Stimulated activated CD4-positive, alpha-beta T cell treated with anti-CD3 and anti-CD28 coated beads, Interleukin-12 subunit alpha, Interleukin-12 subunit beta, amount 100 ng/mL, for 48 hours (primary cell): ENCODE results near the gene CDC42BPB.

Experiments used
- DNase-seq, 3 donors: peaks; one replicate each; pipeline ENCODE4 v3.0.0-alpha.2; 2020; ENCODE audit warnings: low read depth in 2 of 3, low spot score in 1 of 3

CDC42BPB gene, protein sequence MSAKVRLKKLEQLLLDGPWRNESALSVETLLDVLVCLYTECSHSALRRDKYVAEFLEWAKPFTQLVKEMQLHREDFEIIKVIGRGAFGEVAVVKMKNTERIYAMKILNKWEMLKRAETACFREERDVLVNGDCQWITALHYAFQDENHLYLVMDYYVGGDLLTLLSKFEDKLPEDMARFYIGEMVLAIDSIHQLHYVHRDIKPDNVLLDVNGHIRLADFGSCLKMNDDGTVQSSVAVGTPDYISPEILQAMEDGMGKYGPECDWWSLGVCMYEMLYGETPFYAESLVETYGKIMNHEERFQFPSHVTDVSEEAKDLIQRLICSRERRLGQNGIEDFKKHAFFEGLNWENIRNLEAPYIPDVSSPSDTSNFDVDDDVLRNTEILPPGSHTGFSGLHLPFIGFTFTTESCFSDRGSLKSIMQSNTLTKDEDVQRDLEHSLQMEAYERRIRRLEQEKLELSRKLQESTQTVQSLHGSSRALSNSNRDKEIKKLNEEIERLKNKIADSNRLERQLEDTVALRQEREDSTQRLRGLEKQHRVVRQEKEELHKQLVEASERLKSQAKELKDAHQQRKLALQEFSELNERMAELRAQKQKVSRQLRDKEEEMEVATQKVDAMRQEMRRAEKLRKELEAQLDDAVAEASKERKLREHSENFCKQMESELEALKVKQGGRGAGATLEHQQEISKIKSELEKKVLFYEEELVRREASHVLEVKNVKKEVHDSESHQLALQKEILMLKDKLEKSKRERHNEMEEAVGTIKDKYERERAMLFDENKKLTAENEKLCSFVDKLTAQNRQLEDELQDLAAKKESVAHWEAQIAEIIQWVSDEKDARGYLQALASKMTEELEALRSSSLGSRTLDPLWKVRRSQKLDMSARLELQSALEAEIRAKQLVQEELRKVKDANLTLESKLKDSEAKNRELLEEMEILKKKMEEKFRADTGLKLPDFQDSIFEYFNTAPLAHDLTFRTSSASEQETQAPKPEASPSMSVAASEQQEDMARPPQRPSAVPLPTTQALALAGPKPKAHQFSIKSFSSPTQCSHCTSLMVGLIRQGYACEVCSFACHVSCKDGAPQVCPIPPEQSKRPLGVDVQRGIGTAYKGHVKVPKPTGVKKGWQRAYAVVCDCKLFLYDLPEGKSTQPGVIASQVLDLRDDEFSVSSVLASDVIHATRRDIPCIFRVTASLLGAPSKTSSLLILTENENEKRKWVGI (N-terminal part only)

DNA sequence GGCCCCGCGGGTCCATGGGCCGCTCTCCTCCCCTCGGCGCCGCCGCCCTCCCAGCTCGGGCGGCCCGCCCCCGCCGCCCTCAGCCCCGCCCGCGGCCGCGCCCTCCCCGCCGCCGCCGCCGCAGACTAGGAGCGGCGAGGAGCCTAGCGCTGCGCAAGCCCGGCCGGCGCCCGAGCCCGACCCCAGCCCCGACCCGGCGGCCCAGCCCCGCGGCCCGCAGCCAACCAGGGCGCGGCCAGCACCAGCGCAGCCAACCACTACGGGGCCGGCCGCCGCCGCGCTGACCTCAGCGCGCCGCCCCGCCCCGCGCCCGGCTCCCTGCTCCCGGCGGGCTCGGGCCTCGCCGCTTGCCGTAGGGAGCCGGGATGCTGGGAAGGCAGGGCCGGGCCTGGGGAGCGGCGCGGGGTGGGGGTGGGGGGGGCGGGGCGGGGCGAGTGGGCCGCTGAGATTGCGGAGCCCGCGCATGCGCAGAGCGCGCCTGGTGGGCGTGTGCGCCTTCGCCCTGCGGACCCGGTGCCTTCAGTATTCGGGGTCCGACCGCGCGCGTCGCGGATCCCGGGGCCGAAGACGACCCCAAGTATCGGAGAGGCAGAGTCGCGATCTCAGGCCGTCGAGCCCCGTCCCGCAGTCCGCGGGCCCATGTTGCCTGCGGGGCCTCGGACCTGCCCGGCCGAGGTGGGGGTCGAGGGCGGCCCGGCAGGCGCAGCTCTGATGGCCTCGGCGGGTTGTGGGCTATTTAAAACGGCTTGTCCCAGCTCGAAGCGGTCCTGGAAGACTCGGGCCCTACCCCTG lies at the start of gene CDC42BPB:
CDC42BPB (minus strand) TSS at position 178 of the 792 bp plus-strand sequence. CDS start 376 bp downstream, outside the sequence.
- DNase-seq = peak; percentile 22 to 51 (median 23)

DNA sequence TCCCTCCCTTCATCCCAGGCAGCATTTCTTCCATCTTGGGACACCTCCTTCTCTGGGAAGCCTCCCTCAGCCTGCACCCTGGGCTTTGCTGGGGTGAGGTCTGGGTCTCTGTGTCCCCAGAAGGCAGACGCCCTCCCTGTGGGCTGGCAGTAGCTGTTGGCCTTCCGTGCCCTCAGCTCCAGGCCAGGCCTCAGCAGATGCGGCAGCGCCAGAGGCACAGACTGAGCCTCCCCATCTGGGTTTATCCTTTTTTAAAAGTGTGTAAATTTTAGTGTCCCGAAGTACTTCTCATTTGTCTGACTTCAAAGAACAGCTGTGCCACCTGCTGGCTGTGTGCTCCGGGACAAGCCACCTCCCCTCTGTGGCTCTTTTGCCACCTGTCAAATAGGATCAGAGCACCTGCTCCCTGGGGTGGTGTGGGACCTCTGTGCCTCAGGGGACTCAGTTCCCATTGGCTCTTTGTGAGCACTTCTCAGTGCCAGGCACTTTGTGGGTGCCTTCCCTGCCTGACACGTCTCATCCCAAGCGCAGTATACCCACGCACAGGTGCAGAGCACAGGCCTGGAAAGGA lies 48.3 kb upstream of the CDC42BPB start:
- no peak for DNase-seq

DNA sequence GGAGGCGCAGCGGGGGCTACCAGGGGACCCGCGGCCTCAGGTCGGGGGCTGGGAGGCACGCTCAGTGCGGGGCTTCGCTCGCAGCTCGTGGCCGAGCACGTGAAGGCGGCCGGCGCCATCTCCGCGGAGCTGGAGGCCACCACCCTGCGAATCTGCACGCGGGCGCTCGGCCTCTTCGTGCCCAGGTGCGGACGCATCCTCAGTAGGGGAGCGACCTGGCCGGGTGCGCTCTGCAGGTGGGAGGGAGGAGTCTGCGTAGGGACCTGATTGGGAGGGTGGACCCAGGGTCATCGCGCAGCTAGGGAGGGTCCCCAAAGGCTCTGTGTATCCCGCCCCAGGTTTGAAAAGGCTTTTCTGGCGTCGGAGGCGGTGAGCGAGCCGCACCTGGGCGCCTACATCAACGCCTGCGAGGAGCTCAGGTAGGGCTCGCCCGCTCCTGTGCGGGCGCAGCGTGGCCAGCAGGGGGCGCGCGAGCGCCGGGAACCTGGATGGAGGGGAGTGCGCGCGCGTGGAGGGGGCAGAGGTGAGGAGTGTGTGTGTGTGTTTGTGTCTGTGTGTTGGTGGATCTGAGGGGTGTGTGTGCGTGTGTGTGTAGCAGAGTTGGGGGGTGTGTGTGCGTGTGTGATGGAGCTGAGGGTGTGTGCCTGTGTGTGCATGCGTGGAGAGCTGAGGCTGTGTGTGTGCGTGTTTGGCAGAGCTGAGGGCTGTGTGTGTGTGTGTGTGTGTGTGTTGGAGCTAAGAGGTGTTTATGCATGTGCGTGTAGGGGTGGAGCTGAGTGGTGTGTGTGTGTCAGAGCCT lies 47.5 kb upstream of the CDC42BPB start:
- peak; percentile 24 to 67 (median 65) for DNase-seq

DNA sequence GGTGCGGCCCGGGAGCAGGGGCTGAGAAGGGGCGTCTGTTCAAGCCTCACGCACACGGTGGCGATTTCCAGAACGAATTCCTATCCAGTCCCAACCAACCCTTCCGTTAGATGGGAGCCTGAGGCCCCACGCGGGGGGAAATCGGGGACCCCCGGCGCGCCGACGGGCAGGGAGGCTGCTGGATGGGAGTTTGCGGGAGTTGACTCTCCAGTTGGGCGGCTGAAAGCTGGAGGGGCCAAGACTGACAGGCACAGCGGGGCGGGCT lies 47.0 kb upstream of the CDC42BPB start:
- no peak for DNase-seq

DNA sequence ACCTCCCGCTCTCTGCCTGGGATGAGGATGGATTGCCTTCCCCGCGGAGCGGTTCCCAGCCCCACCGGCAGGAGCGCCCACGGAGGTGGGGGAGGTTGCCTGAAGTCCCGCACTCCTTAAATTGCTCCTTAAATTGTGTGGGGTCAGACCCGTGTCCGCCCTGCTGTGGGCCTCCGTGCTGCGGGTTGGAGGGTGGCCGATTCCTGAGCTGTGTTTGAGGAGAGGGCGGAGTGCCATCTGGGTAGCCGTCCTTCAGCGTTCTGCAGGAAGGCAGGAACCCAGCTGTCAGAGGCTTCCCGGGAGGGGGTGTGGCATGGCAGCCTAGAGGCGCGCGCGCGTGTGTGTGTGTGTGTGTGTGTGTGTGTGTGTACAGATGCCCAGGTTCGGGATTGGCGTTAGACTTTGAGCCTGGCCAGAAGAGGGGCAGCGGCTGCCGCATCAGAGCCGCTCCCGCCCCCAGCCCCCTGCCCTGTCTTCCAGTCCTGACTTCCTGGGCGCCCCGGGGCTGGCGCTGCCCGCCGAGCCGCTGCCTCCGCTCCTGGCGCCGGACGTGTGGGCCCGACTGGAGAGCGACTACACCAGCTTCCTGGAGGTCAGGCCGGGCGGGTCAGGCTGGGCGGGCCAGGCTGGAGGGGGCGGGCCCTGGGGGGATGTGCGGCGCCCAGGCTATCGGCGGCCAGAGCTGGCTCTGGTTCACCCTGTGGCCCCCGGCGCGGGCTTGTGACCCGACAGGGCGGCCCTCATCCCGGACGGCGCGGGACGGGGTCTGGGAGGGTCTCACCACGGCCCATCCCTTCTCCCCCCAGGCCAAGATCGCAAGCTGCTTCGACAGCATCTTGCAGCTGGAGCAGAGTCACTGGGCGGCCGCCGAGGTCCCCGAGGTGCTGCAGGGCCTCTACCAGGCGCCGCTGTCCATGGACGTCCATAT lies 46.4 kb upstream of the CDC42BPB start:
- no peak for DNase-seq

DNA sequence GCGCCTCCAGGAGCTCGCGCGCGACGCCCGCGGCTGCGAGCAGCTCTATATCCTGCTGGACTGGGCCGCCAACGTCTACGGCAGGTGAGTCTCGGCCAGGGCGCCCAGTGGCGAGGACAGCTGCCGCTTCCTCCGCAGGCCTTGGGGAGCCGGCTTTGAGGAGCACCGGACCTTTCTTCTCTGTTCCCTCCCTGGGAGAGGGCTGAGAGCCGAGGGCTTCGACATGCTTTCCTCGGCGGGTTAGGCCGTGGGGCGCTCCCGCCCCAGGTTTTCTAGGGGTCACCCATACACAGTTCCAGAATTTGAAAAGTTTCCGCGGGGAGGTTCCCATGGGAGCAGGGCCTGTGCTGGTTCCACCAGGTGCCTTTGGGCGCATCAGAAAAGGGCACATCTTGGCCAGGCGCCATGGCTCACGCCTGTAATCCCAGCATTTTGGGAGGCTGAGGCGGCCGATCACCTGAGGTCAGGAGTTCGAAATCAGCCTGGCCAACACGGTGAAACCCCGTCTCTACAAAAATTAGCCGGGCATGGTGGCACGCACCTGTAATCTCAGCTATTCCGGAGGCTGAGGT lies 45.4 kb upstream of the CDC42BPB start:
- DNase-seq = no peak

DNA sequence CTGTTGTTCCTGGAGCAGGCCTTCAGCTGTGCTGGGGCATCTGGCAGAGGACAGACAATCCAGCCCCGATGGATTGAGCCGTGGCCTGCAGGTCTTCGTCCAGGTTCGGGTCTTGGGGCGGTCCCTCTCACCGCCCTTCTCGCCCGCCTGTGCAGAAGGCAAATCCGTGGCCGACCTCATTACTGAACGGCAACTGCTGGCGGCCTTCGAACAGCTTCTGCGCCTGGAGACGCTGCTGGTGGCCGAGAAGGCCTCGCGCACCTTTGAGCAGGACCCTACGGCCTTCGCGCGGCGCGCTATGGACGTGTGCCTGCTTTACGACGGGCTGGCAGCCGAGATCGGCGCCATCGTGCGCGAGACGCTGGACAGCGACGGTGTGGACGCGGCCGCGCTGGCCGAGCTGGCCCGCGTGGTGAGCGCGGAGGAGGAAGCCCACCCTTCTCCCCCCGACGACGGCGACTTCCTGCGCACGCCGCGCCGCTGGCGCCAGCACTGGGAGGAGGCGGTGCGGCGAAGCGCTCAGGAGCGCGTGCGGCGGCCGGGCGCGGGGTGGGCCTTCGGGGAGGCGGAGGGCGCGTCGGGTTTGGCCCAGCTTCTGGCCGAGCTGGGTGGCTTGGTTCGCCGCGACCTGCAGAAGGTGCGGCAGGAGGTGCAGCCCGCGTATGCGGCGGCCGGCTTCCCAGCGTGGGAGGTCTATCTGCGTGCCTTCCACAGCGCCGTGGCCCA lies 44.8 kb upstream of the CDC42BPB start:
- DNase-seq = no peak

DNA sequence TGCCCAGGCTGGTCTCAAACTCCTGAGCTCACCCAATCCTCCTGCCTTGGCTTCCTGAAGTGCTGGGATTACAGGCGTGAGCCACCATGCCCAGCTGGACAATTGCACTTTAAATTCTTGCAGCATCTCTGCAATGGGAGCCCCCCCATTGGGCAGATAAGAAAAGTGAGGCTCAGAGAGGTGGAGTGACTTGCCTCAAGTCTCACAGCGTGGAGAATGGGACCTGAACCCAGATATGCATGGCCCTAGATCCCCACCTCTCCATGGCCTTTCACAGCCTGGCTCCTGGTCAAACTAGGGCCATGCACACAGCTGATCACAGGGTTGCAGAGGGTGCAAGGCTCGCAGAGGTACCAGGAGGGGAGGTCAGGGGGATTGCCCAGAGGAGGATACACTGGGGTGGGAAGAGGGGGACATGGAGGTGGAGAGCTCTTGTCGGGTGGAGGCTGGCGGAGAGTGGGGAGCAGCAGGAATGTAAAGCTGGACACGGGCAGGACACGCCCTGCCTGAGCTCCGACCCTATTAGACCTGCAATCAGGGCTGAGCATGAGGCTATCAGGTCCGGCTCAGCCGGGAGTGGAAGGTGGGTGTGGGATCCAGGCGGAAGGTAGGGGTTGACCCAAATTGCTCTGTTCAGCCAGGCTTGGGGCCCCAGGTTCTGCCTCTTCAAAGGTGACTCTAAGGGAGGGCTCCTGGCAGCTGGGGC lies 44.1 kb upstream of the CDC42BPB start:
- no peak for DNase-seq

DNA sequence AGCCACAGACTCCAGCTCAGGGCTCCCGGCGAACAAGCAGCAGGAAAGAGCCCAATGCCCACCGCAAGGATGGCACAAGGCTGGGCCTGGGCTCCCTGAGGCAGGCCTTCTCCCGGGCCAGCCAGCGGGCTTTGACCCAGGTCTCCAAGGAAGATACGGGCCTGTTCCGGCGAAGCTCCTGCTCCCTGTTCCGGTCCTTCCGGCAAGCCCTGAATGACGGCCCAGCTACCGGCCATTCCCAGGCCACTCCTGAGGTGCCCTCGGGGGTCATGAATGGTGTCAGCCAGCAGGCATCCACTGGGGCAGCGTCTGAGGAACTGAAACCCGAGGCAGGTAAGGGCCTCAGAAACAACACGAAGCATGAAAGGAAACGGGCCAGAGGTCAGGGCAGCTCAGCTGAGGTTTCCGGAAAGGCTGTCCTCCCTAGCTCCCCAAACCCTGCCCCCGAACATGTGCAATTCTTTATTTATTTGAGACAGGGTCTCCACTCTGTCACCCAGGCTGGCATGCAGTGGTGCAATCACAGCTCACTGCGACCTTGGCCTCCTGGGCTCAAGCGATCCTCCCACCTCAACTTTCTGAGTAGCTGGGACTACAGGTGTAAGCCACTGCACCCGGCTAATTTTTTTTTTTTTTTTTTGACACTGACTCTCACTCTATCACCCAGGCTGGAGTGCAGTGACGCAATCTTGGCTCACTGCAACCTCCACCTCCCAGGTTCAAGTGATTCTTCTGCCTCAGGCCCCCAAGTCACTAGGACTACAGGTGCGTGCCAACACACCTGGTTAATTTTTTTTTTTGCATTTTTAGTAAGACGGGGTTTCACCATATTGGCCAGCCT lies 43.2 kb upstream of the CDC42BPB start:
- no peak for DNase-seq

DNA sequence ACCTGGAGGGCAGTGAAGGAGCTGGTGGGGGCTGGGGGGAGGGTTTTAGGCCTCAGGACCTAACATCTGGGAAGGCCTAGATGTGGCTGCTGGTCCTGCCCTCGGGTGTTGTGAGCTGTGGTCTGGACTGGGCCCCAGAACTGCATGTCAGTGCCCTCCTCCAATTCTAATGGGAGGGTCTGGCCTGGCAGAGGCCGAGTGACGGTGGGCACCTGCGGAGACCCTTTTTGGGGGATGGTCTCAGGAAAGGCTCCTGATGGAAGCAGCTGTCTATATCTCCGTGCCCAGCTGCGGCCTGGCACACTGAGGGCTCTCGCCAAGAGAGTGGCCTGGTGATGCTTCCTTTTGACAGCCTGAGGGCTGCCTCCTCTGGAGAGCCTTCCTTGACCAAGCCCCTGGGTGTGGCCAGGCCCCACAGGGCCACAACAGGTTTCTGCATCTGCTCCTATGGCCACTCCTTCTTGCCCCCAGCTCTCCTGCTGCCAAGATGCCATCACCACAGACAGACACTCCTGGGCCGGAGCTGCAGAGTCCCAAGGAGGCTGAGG lies 42.5 kb upstream of the CDC42BPB start:
- DNase-seq = no peak

DNA sequence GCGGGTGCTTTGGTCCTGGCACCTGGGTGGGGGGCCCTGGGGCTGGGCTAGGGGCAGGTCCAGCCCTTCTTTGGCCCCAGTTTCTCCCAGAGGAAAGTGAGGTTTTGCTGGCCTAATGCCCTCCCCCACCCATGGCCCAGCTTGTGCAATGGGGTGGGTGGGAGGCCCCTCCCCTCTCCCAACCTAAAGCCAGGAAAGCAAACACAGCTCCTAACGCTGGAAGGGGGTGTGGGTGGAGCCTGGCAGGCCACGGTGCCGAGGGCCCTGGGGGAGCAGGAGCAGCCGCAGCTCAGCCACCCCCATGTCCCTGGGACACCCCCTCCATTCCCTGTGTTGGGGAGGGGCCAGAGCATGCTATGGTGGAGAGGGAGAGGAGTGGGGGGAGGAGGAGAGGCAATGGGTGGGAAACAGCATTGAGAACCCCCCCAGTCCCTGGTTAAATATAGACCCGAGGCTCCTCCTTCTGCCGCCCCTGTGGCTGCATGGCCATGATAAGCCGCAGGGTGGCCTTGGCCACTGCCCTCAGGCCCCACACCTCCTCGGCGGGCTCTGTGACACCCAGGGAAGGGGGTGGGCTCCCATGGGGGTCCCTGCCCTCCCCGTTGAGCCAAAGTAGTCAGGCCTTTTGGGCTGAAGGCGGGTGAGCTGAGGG lies 41.9 kb upstream of the CDC42BPB start:
- DNase-seq = no peak

DNA sequence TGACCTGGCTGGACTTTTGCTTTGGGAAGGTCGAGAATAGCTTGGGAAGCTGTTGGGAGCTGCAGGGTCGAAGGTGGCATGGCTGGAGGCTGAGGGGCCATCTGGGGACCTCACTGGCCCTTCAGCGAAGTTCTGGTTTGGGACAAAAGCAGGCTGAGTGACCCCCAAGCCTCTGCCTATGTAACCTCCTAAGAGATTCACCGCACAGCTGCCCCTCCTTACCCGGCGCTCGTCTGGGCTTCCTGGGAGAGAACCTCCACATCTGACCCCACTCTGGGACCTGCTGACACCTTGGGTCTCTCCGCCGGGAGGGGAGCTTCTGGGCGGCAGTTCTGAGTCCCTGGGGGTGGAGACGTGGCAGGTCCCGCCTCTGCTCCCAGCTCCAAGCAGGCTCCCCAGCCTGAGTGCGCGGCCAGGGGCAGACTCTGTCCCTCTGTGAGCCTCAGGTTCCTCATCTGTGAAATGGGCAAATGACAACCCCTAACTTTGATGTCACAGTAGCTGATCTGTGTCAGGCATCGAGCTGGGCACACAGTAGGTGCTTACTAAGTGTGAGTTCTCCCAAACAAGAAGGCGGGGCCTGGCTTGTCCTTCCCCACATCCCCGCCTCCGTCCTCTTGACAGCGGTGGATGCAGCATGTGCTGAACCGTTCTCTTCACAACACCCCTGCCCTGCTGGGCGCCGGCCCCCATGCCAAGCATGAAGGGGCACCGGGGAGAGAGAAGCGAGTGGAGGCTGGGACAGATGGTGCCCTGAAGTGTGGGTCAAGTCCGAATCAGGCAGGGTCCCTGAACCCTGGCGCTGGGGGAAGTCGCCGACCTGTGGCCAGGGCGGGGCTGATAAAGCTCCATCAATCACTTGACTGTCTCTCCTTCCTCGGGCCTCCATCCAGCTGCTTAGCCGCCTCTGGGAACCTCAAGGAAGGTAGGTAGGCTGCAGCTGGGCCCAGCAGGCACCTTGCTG lies 40.9 kb upstream of the CDC42BPB start:
- DNase-seq = no peak

DNA sequence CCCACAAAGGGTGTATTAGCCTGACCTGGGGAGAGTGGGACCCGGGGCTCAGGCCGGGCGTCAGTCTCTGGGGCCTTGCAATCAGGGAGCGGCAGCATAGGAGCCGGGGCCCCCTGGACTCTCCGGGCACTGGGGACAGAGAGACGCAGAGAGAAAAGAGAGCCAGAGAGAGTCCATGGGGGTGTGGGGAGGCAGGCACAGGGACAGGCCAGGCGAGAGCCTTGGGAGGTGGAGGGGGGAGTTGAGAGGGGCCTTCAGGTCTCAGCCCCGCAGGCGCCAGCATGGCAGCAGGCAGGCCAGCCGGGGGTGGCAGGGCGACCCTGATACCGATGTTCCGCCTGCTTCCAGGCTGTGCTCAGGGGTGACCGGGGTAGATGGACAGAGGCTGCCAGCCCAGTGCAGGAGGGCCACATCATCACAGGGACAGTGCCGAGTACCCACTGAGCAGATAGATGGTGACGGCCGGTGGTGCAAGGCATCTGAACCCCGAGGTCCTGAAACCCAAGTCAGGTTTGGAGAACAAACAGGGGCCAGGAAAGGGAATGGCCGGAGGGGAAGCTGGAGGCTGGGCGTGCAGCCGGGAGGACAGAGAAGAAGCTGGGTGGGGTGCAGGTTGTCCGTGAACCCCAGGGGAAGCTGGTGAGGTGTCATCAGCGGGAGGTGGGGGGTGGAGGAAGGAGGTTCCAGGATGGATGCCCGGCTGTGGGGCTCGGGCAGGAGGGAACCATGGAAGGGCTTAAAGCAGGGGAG lies 40.1 kb upstream of the CDC42BPB start:
- no peak for DNase-seq
